Peyer's patch (tissue), 4 donors: ENCODE measurements around the gene SLC11A2. TPM values are rescaled to one million over a fixed set of nuclear protein-coding genes. Genes with fewer than 3 reads are reported as not detected.
A peak's percentile ranks its signal among the peaks of the same experiment; 100 is the strongest.
"Not testable (repeated sequence)": the region's sequence is repeated elsewhere in the genome, so short reads cannot be mapped to it uniquely, and the experiment has no call there.

Experiments
- DNase-seq, 3 donors: peaks; one replicate each; pipeline ENCODE4 v3.0.0-alpha.2; 2017 to 2019
- H3K27ac ChIP-seq, 4 donors: fragments of 200-600 bp; sonication (generic); one replicate each; pipeline ENCODE4 v1.5.1; 2016 to 2019
- H3K27me3 ChIP-seq, 2 donors: fragments of 200-600 bp; sonication (generic); one replicate each; pipeline ENCODE4 v1.5.1; 2019
- H3K36me3 ChIP-seq, 3 donors: fragments of 200-600 bp; sonication (generic); one replicate each; pipeline ENCODE4 v1.5.1; 2016 to 2019
- H3K4me1 ChIP-seq, 4 donors: fragments of 200-600 bp; sonication (generic); one replicate each; pipeline ENCODE4 v1.5.1; 2016 to 2019
- H3K4me3 ChIP-seq, 4 donors: fragments of 200-600 bp; sonication (generic); 1 replicate in 3 of 4; 2 replicates in 1 of 4; pipeline ENCODE4 v1.5.1; 2016 to 2019; ENCODE audit warnings: mild to moderate bottlenecking in 1 of 4
- H3K9me3 ChIP-seq, 4 donors: fragments of 200-600 bp; sonication (generic); one replicate each; pipeline ENCODE4 v1.5.1; 2016 to 2019; ENCODE audit warnings: mild to moderate bottlenecking in 1 of 4
- CTCF ChIP-seq, 6 experiments: fragments of 450-650 bp in 4 of 6; fragments of 200-600 bp in 2 of 6; sonication (generic) in 1 of 6; IDR thresholded peaks; one replicate each; pipeline ENCODE4 v1.5.1; 2017 to 2019; ENCODE audit warnings: antibody characterized with exemption in 6 of 6, mild to moderate bottlenecking in 3 of 6, moderate library complexity in 1 of 6
- POLR2A ChIP-seq, 2 donors: fragments of 450-650 bp; IDR thresholded peaks; one replicate each; pipeline ENCODE4 v1.5.1; 2017; ENCODE audit warnings: antibody characterized with exemption in 2 of 2, mild to moderate bottlenecking in 2 of 2, moderate library complexity in 2 of 2
- total RNA-seq, 4 donors: library from RNA; depleted of rRNA; stranded (reverse); fragments of >200 nt; gene quantifications; one replicate each; pipeline ENCODE4 v1.1.0, GENCODE V29; 2016

Gene SLC11A2
- total RNA-seq, 4 donors from 2014 or later: 37.1 to 57.4 (median 50.0) TPM

- Histone ChIP-seq H3K4me3 (no peak overlapping the region), H3K36me3 (no peaks in the 10 kb centered on the region), H3K9me3 (no peaks in the 10 kb centered on the region), H3K27me3 (no peaks in the 10 kb centered on the region), H3K27ac (no peak overlapping the region), H3K4me1 (no peaks in the 10 kb centered on the region)
- TF ChIP-seq CTCF (IDR thresholded peaks at IDR 0.05) (no peak), POLR2A (IDR thresholded peaks at IDR 0.05) (no peak)
- no peak for DNase-seq
Measured at GRCh38 chr12:50955697-50956096, 70.5 kb downstream of the SLC11A2 start.

GRCh38 chr12:50955288-50955687, 70.9 kb downstream of the SLC11A2 start:
- Histone ChIP-seq H3K36me3 (no peaks in the 10 kb centered on the region), H3K4me3 (no peak overlapping the region), H3K9me3 (no peaks in the 10 kb centered on the region), H3K4me1 (no peaks in the 10 kb centered on the region), H3K27me3 (no peaks in the 10 kb centered on the region), H3K27ac (no peak overlapping the region)
- TF ChIP-seq POLR2A (IDR thresholded peaks at IDR 0.05) (no peak), CTCF (IDR thresholded peaks at IDR 0.05) (no peak)
- DNase-seq: no peak

- H3K27ac ChIP-seq, H3K27me3 ChIP-seq, H3K36me3 ChIP-seq, H3K4me1 ChIP-seq, DNase-seq, H3K9me3 ChIP-seq, H3K4me3 ChIP-seq: not testable (repeated sequence)
Measured at GRCh38 chr12:50954789-50955188, 71.4 kb downstream of the SLC11A2 start.

GRCh38 chr12:50953047-50953446, 73.1 kb downstream of the SLC11A2 start:
- H3K27ac ChIP-seq: no peak overlapping the region
- H3K36me3 ChIP-seq: no peaks in the 10 kb centered on the region
- no peak for TF ChIP-seq POLR2A (IDR thresholded peaks at IDR 0.05)
- TF ChIP-seq CTCF (IDR thresholded peaks at IDR 0.05): peak in 2 of 6 experiments; percentile 11 to 25
- no peaks in the 10 kb centered on the region for H3K9me3 ChIP-seq
- DNase-seq: no peak
- no peaks in the 10 kb centered on the region for H3K27me3 ChIP-seq
- H3K4me3 ChIP-seq: no peak overlapping the region
- no peaks in the 10 kb centered on the region for H3K4me1 ChIP-seq

- Histone ChIP-seq H3K27me3 (no peaks in the 10 kb centered on the region), H3K36me3 (no peaks in the 10 kb centered on the region), H3K27ac (no peak within 1 kb of the TSS), H3K9me3 (no peaks in the 10 kb centered on the region), H3K4me3 (no peak within 1 kb of the TSS), H3K4me1 (no peaks in the 10 kb centered on the region)
- TF ChIP-seq POLR2A (IDR thresholded peaks at IDR 0.05) (no peak), CTCF (IDR thresholded peaks at IDR 0.05) (no peak)
- no peak for DNase-seq
Measured at GRCh38 chr12:50952510-50952909, 73.7 kb downstream of the SLC11A2 start, which contains the start of gene HIGD1C. Gene HIGD1C (plus strand): TSS chr12:50952544. CDS start chr12:50953999, 1,455 bp downstream.

GRCh38 chr12:50951112-50951511, 75.1 kb downstream of the SLC11A2 start:
- Histone ChIP-seq H3K27me3 (no peaks in the 10 kb centered on the region), H3K4me1 (no peaks in the 10 kb centered on the region), H3K27ac (no peak overlapping the region), H3K4me3 (no peak overlapping the region), H3K9me3 (no peaks in the 10 kb centered on the region), H3K36me3 (no peaks in the 10 kb centered on the region)
- DNase-seq: no peak
- TF ChIP-seq CTCF (IDR thresholded peaks at IDR 0.05) (no peak), POLR2A (IDR thresholded peaks at IDR 0.05) (no peak)
